GM06990 (cell line): ENCODE measurements around the gene EIF3A.

Experiments
- DNase-seq: peaks from one replicate; pipeline ENCODE4 v3.0.0-alpha.2; 2011; ENCODE audit not compliant: insufficient read length; ENCODE audit errors: extremely low read depth
- H3K27me3 ChIP-seq: replicated peaks from 2 replicates; pipeline ENCODE4 v1.6.0; 2011; ENCODE audit warnings: low read length; ENCODE audit not compliant: control insufficient read depth, insufficient read depth
- H3K36me3 ChIP-seq: 2 replicates; pipeline ENCODE4 v1.5.1; 2011; ENCODE audit warnings: low read length; ENCODE audit not compliant: control insufficient read depth, insufficient read depth
- H3K4me3 ChIP-seq: replicated peaks from 2 replicates; pipeline ENCODE4 v1.5.1; 2011; ENCODE audit warnings: low read depth, mild to moderate bottlenecking, control low read depth, low read length
- CTCF ChIP-seq: IDR thresholded peaks from 2 replicates; pipeline ENCODE4 v1.5.1; 2011; ENCODE audit warnings: low read length, control low read depth, mild to moderate bottlenecking, inconsistent platforms; ENCODE audit not compliant: insufficient read depth, poor library complexity, severe bottlenecking

Gene EIF3A

GRCh38 chr10:118985576-118985975, 95.0 kb downstream of the EIF3A start:
- no peak for TF ChIP-seq CTCF
- DNase-seq, result no peak
- H3K36me3 ChIP-seq, result no peaks in the 10 kb centered on the region
- H3K4me3 ChIP-seq, result no peak overlapping the region
- H3K27me3 ChIP-seq, result no peaks in the 10 kb centered on the region; the same call in 1 of the 2 replicates
